Activated B cell treated with CpG ODN at 0.5 μM for 24 hours (primary cell): ENCODE measurements around the gene DGCR8. TPM values are rescaled to one million over a fixed set of nuclear protein-coding genes. Genes with fewer than 3 reads are reported as not detected.

ENCODE experiments used
- ATAC-seq: fragments of 200-7000 bp; cut with Tn5 transposase; one replicate; pipeline ENCODE4 v1.10.0; 2021; ENCODE audit warnings: low read depth, mild to moderate bottlenecking, moderate library complexity
- CTCF ChIA-PET: fragments of 350-600 bp; sonication (Branson Sonifier 250); formaldehyde crosslinking; loops from one replicate; lab custom pipeline; 2021; ENCODE audit warnings: antibody characterized with exemption; lab: Charles Lee
- POLR2A ChIA-PET: fragments of 350-600 bp; sonication (Branson Sonifier 250); formaldehyde crosslinking; loops from one replicate; lab custom pipeline; 2021; ENCODE audit warnings: antibody characterized with exemption; lab: Charles Lee
- DNase-seq: peaks from one replicate; pipeline ENCODE4 v3.0.0; 2022
- H3K27ac Mint-ChIP-seq: one replicate; pipeline ENCODE4 v1.8.0; 2020; ENCODE audit warnings: mixed read lengths
- H3K27me3 Mint-ChIP-seq: one replicate; pipeline ENCODE4 v1.8.0; 2021; ENCODE audit warnings: mixed read lengths
- H3K36me3 Mint-ChIP-seq: one replicate; pipeline ENCODE4 v1.8.0; 2021; ENCODE audit warnings: low read depth, mixed read lengths
- H3K4me1 Mint-ChIP-seq: one replicate; pipeline ENCODE4 v1.8.0; 2021; ENCODE audit warnings: mixed read lengths
- H3K4me3 Mint-ChIP-seq: one replicate; pipeline ENCODE4 v1.8.0; 2020; ENCODE audit warnings: mild to moderate bottlenecking, mixed read lengths
- H3K9me3 Mint-ChIP-seq: one replicate; pipeline ENCODE4 v1.8.0; 2020; ENCODE audit warnings: mixed read lengths
- intact Hi-C: fragments of 100-400 bp; cut with micrococcal nuclease; formaldehyde crosslinking; loops from one replicate; pipeline ENCODE4 v1.15.1; 2024
- total RNA-seq: library from RNA; stranded (reverse); gene quantifications from 2 replicates; pipeline ENCODE4 v1.2.3, GENCODE V29; 2022
- TF ChIP-seq, protein P1 (sequence below): fragments of 200-600 bp; IDR thresholded peaks from one replicate; pipeline ENCODE4 v1.8.0; 2022; ENCODE audit warnings: antibody characterized with exemption, mild to moderate bottlenecking

The DGCR8 gene
- total RNA-seq, 1 donor from 2014 or later = 35.5 TPM

GRCh38 chr22:20063271-20064139 is 16.5 kb upstream of the DGCR8 start:
- Mint-ChIP-seq H3K9me3 (no peaks in the 10 kb centered on the region), H3K27ac (no peak overlapping the region), H3K4me3 (no peak overlapping the region), H3K27me3 (no peaks in the 10 kb centered on the region), H3K36me3 (peaks cover 53% of the 10 kb centered on the region), H3K4me1 (no peaks in the 10 kb centered on the region)
- ChIA-PET POLR2A (no interaction called here), CTCF (no interaction called here)
- intact Hi-C loops = no loop called here
- ATAC-seq (no peak), DNase-seq (no peak)
- TF ChIP-seq, protein P1, sequence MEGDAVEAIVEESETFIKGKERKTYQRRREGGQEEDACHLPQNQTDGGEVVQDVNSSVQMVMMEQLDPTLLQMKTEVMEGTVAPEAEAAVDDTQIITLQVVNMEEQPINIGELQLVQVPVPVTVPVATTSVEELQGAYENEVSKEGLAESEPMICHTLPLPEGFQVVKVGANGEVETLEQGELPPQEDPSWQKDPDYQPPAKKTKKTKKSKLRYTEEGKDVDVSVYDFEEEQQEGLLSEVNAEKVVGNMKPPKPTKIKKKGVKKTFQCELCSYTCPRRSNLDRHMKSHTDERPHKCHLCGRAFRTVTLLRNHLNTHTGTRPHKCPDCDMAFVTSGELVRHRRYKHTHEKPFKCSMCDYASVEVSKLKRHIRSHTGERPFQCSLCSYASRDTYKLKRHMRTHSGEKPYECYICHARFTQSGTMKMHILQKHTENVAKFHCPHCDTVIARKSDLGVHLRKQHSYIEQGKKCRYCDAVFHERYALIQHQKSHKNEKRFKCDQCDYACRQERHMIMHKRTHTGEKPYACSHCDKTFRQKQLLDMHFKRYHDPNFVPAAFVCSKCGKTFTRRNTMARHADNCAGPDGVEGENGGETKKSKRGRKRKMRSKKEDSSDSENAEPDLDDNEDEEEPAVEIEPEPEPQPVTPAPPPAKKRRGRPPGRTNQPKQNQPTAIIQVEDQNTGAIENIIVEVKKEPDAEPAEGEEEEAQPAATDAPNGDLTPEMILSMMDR = no peak

DNA sequence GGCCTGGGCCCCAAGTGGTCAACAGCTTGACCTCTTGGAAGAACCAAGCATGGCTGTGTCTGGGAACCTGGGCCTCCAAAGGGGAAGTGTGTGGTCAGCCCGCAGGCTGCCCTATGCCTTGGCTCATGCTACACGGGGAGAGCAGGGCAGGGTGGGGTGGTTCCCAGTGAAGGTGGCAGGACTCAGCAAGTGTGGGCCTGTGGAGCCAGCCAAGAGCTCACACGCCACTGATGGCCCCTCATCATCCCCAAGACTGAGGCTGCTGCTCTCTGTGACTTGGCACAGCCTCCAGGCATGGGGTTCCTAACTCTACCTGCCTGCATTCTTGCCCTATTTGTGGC is 15.9 kb upstream of the DGCR8 start:
- Mint-ChIP-seq H3K4me3 (no peak overlapping the region), H3K27me3 (no peaks in the 10 kb centered on the region), H3K9me3 (no peaks in the 10 kb centered on the region), H3K27ac (no peak overlapping the region), H3K4me1 (no peaks in the 10 kb centered on the region), H3K36me3 (peaks cover 47% of the 10 kb centered on the region)
- CTCF ChIA-PET = no interaction called here
- ATAC-seq = no peak
- intact Hi-C loops = no loop called here
- DNase-seq = no peak
- TF ChIP-seq, protein P1 = no peak
- POLR2A ChIA-PET = no interaction called here

GRCh38 chr22:20064545-20065262 is 15.3 kb upstream of the DGCR8 start:
- H3K27me3 Mint-ChIP-seq = no peaks in the 10 kb centered on the region
- TF ChIP-seq, protein P1 = no peak
- H3K4me1 Mint-ChIP-seq = no peaks in the 10 kb centered on the region
- ChIA-PET CTCF (no interaction called here), POLR2A (no interaction called here)
- H3K27ac Mint-ChIP-seq = no peak overlapping the region
- ATAC-seq = no peak
- peaks cover 41% of the 10 kb centered on the region for H3K36me3 Mint-ChIP-seq
- intact Hi-C loops = no loop called here
- no peak for DNase-seq
- no peak overlapping the region for H3K4me3 Mint-ChIP-seq
- H3K9me3 Mint-ChIP-seq = no peaks in the 10 kb centered on the region

- ChIA-PET POLR2A (no interaction called here), CTCF (no interaction called here)
- intact Hi-C loops = no loop called here
- no peak for ATAC-seq
- Mint-ChIP-seq H3K36me3 (peaks cover 31% of the 10 kb centered on the region), H3K27me3 (no peaks in the 10 kb centered on the region), H3K4me1 (no peaks in the 10 kb centered on the region), H3K4me3 (no peak overlapping the region), H3K9me3 (no peaks in the 10 kb centered on the region), H3K27ac (no peak overlapping the region)
- TF ChIP-seq, protein P1 = no peak
- DNase-seq = no peak
Observed at GRCh38 chr22:20065896-20066616, 14.0 kb upstream of the DGCR8 start.
